Neutrophil (primary cell): Measurements from ENCODE around the gene SCML2.
"Not testable (repeated sequence)": the region's sequence is repeated elsewhere in the genome, so short reads cannot be mapped to it uniquely, and the experiment has no call there.

ENCODE experiments used
- H3K27ac ChIP-seq: fragments of 200-600 bp; sonication (generic); 2 replicates; pipeline ENCODE4 v1.5.1; 2016; ENCODE audit warnings: mild to moderate bottlenecking, moderate library complexity
- H3K27me3 ChIP-seq: fragments of 200-600 bp; sonication (generic); 2 replicates; pipeline ENCODE4 v1.6.0; 2016; ENCODE audit warnings: mild to moderate bottlenecking
- H3K36me3 ChIP-seq: fragments of 200-600 bp; sonication (generic); 2 replicates; pipeline ENCODE4 v1.5.1; 2017
- H3K4me1 ChIP-seq, 2 experiments: fragments of 200-600 bp in 1 of 2; sonication (generic) in 1 of 2; 1 replicate in 1 of 2; 2 replicates in 1 of 2; pipeline versions ENCODE4 v1.5.1 to v1.6.1; 2013 to 2016; ENCODE audit warnings: low read depth in 1 of 2, low read length in 1 of 2, mild to moderate bottlenecking in 1 of 2, moderate library complexity in 1 of 2; ENCODE audit not compliant: control insufficient read depth in 1 of 2, insufficient read depth in 1 of 2
- H3K4me3 ChIP-seq, 2 experiments: fragments of 200-600 bp in 1 of 2; sonication (generic) in 1 of 2; 1 replicate in 1 of 2; 2 replicates in 1 of 2; pipeline ENCODE4 v1.5.1; 2013 to 2016; ENCODE audit warnings: low read depth in 1 of 2, low read length in 1 of 2, mild to moderate bottlenecking in 1 of 2, moderate library complexity in 1 of 2
- H3K9me3 ChIP-seq: fragments of 200-600 bp; sonication (generic); 2 replicates; pipeline ENCODE4 v1.5.1; 2016
- TF ChIP-seq, protein P1 (sequence below): fragments of 200-600 bp; sonication (generic); IDR thresholded peaks from 2 replicates; pipeline ENCODE4 v1.5.1; 2016; ENCODE audit warnings: antibody characterized with exemption

SCML2 gene

DNA sequence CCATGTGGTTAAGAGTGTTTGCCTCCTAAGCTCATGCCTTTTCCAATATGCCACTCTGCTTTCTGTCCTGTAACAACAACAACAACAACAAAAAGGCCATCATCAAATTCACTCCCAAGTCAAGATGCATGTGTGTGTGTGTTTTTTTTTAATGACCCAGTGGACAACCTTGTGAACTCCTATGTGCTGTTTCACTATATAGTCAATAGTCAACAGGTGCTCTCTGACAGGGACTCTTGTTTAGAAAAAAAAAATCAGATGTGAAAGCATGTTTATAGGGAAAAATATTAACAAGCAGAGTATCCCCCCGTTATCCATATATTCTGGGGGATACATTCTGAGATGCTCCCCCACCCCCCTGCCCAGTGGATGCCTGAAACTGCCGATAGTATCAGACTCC is 83.2 kb downstream of the SCML2 start:
- no peak overlapping the region for H3K27ac ChIP-seq
- H3K4me3 ChIP-seq, result no peak overlapping the region
- H3K27me3 ChIP-seq, result no peaks in the 10 kb centered on the region
- H3K4me1 ChIP-seq, result peaks cover 4% of the 10 kb centered on the region in 2 experiments
- H3K36me3 ChIP-seq, result no peaks in the 10 kb centered on the region
- no peaks in the 10 kb centered on the region for H3K9me3 ChIP-seq
- TF ChIP-seq, protein P1, sequence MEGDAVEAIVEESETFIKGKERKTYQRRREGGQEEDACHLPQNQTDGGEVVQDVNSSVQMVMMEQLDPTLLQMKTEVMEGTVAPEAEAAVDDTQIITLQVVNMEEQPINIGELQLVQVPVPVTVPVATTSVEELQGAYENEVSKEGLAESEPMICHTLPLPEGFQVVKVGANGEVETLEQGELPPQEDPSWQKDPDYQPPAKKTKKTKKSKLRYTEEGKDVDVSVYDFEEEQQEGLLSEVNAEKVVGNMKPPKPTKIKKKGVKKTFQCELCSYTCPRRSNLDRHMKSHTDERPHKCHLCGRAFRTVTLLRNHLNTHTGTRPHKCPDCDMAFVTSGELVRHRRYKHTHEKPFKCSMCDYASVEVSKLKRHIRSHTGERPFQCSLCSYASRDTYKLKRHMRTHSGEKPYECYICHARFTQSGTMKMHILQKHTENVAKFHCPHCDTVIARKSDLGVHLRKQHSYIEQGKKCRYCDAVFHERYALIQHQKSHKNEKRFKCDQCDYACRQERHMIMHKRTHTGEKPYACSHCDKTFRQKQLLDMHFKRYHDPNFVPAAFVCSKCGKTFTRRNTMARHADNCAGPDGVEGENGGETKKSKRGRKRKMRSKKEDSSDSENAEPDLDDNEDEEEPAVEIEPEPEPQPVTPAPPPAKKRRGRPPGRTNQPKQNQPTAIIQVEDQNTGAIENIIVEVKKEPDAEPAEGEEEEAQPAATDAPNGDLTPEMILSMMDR, result no peak

DNA sequence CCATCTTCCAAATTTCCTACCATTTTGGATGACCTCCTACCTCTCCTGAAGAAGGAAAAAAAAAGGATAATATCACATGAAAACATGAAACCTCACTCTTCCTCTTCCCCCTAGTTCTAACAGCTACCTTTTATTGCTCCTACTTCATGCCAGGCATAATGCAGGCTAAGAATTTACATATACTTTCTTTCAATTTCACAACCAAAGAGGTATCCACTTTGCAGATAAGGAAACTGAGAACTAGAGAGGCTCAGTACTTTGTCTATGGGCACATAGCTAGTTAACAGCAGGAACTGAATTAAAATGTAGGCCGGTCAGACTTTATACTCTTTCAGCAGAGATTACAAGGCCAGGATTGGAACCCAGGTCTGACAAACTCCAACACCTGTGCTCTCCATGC is 99.4 kb downstream of the SCML2 start:
- Histone ChIP-seq H3K36me3 (no peaks in the 10 kb centered on the region), H3K4me3 (no peak overlapping the region), H3K4me1 (no peaks in the 10 kb centered on the region), H3K27me3 (no peaks in the 10 kb centered on the region), H3K9me3 (no peaks in the 10 kb centered on the region), H3K27ac (no peak overlapping the region)
- TF ChIP-seq, protein P1, result no peak

DNA sequence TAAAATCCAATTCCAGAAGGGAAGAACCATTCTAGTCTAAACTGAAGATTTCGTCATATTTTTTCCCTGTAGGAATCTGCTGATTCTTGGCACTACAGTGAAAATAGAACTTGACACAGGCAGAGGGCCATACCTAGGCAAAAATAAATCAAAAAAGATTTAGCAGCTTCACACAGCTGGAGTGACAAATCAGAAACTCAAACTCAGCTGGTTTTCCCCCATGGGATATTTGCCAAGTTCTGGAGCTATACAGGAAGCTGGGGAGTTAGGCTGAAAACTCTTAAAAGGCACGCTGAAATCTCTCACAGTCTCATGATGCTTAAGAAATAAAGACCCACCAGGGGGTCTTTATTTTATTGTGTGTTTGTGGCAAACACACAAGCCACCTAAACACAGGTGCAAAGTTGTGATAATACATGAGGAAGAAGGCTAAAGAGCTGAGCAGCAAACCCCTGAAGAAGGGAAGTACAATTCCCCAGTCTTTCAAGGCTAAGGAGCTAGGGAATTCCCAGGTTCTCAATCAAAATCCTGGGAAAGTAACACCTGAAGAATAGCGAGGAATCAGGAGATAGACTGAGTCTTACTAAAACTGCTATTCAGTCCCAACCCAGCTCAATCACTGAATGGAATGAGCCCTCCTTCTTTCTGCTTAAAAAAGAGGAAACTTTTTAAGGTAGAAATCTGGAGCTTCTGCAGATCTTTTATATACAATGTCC is 101.7 kb downstream of the SCML2 start:
- Histone ChIP-seq H3K27ac (no peak overlapping the region), H3K36me3 (no peaks in the 10 kb centered on the region), H3K4me3 (no peak overlapping the region), H3K9me3 (no peaks in the 10 kb centered on the region), H3K27me3 (no peaks in the 10 kb centered on the region), H3K4me1 (no peaks in the 10 kb centered on the region)
- TF ChIP-seq, protein P1, result no peak

DNA sequence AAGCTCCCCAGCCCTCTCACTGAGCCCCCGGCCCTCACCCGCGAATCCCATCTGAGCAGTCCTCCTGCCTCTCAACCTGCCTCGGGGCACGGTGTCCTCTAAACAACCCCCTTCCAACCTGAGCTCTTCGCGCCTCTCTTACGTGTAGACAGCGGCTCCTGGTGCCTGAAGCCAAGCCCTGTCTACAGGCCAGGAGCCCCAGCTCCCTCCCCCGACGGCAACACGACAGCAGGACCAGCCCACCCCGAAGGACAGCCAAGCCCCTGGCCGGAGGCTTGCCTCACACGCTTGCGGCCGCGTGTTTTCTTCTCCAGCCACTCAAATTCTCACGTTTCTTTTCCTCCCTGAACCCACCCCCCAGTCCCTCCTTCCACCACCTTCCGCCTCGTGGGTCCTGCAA is 124.8 kb downstream of the SCML2 start:
- H3K36me3 ChIP-seq, result not testable (repeated sequence)

DNA sequence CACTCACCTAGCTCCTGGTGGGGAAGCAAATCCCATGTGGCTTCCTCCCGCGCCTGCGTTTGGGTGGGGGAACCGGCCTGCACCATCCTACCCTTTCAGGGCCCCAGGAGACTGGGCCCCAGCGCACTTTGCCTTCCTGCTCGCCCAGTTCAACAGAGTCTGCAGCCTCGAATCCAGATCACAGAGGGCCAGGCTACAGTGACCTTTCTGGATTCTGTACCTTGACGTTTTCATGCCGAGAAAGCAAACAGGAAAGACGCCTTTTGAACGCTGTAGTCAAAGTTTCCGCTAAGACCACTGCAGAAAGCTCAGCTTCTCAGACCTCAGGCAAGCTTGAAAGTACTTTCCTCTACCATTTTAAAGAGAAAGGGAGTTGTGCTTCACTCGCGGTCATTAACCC is 126.4 kb downstream of the SCML2 start:
- no peaks in the 10 kb centered on the region for H3K4me1 ChIP-seq
- H3K27me3 ChIP-seq, result no peaks in the 10 kb centered on the region
- H3K36me3 ChIP-seq, result no peaks in the 10 kb centered on the region
- TF ChIP-seq, protein P1, result no peak
- H3K4me3 ChIP-seq, result no peak overlapping the region
- no peaks in the 10 kb centered on the region for H3K9me3 ChIP-seq
- no peak overlapping the region for H3K27ac ChIP-seq

More for the DNA sequence above, 124.8 kb downstream of the SCML2 start:
- not testable (repeated sequence) for H3K27me3 ChIP-seq, H3K27ac ChIP-seq, H3K9me3 ChIP-seq, H3K4me1 ChIP-seq, H3K4me3 ChIP-seq

DNA sequence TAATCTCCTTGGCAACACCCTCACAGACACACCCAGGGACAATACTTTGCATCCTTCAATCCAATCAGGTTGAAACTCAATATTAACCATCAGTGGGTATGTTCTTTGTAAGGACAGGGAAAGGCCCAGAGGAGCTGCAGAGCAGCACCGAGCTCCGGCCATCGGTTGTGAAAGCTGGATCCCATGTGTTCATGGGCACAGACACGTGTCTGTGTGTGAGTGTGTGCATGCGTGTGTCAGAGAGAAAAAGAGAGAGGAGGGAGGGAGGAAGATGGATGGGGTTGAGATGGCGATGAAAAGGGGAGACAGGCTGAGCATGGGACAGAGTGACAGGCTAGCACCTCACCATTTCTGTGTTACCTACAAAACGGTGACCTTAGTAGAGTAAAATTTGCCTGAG is 127.0 kb downstream of the SCML2 start:
- Histone ChIP-seq H3K4me3 (no peak overlapping the region), H3K27me3 (no peaks in the 10 kb centered on the region)
- TF ChIP-seq, protein P1, result no peak

More for the DNA sequence above, 127.0 kb downstream of the SCML2 start:
- Histone ChIP-seq H3K27ac (no peak overlapping the region), H3K36me3 (no peaks in the 10 kb centered on the region), H3K9me3 (no peaks in the 10 kb centered on the region), H3K4me1 (no peaks in the 10 kb centered on the region)
